Heart left ventricle (tissue), 16 donors: ENCODE measurements around the gene NCAPH2. TPM values are rescaled to one million over a fixed set of nuclear protein-coding genes. Genes with fewer than 3 reads are reported as not detected.

Experiments used
- ATAC-seq, 4 donors: fragments of 200-7000 bp; cut with Tn5 transposase; one replicate each; pipeline ENCODE4 v1.9.1; 2020 to 2022; ENCODE audit warnings: moderate library complexity in 4 of 4, mild to moderate bottlenecking in 3 of 4, moderate number of reproducible peaks in 1 of 4
- DNase-seq, 5 donors: peaks; one replicate each; pipeline ENCODE4 v3.0.0-alpha.2; 2020
- H3K27ac ChIP-seq, 12 donors: fragments of 200-600 bp; sonication (generic) in 4 of 12; one replicate each; pipeline versions ENCODE4 v1.5.0 to v1.8.0; 2016 to 2022; ENCODE audit warnings: mild to moderate bottlenecking in 2 of 12
- H3K27me3 ChIP-seq, 9 donors: fragments of 200-600 bp; sonication (generic) in 2 of 9; one replicate each; pipeline versions ENCODE4 v1.5.1 to v1.8.0; 2016 to 2022; ENCODE audit warnings: mild to moderate bottlenecking in 3 of 9
- H3K36me3 ChIP-seq, 9 donors: fragments of 200-600 bp; sonication (generic) in 2 of 9; one replicate each; pipeline versions ENCODE4 v1.5.0 to v1.8.0; 2018 to 2022; ENCODE audit warnings: mild to moderate bottlenecking in 2 of 9
- H3K4me1 ChIP-seq, 12 donors: fragments of 200-600 bp; sonication (generic) in 4 of 12; one replicate each; pipeline versions ENCODE4 v1.5.0 to v1.8.0; 2016 to 2022; ENCODE audit warnings: mild to moderate bottlenecking in 3 of 12
- H3K4me3 ChIP-seq, 12 donors: fragments of 200-600 bp; sonication (generic) in 4 of 12; one replicate each; pipeline versions ENCODE4 v1.5.0 to v1.8.0; 2017 to 2022; ENCODE audit warnings: mild to moderate bottlenecking in 9 of 12, moderate library complexity in 4 of 12
- H3K9me3 ChIP-seq, 12 donors: fragments of 200-600 bp; sonication (generic) in 4 of 12; one replicate each; pipeline versions ENCODE4 v1.5.0 to v1.8.0; 2016 to 2022; ENCODE audit warnings: mild to moderate bottlenecking in 1 of 12
- POLR2A ChIP-seq, 2 donors: fragments of 450-650 bp; IDR thresholded peaks; one replicate each; pipeline ENCODE4 v1.6.1; 2017; ENCODE audit warnings: antibody characterized with exemption in 2 of 2, mild to moderate bottlenecking in 2 of 2, moderate library complexity in 2 of 2
- WGBS, 4 donors: extraction: QIAGEN DNeasy Blood & Tissue Kit in 2 of 4; methylation state at CpG; one replicate each; pipeline versions ENCODE4 v1.1.5 to v1.1.7; 2013 to 2018; 5-methylcytosine and 5-hydroxymethylcytosine counted together
- intact Hi-C, 10 donors: fragments of 100-400 bp; cut with DNase I; formaldehyde crosslinking; loops; one replicate each; pipeline versions ENCODE4 v1.11.1 to v1.14.2; 2022
- polyA plus RNA-seq, 2 donors: library from polyadenylated mRNA; stranded (reverse); fragments of 200-250 nt; gene quantifications; one replicate each; pipeline ENCODE4 v1.2.3, GENCODE V29; 2013
- total RNA-seq, 9 donors: library from RNA; depleted of rRNA in 2 of 9; stranded (reverse); fragments of >200 nt in 2 of 9; fragmentation: NEBNext Ultra II Directional in 3 of 9; extraction: Animal tissue kit (Norgen Biotek cat#: 25700) in 3 of 9; gene quantifications; one replicate each; pipeline versions ENCODE4 v1.1.0 to v1.2.4, GENCODE V29; 2016 to 2023
- TF ChIP-seq, protein P1 (sequence below), 12 donors: fragments of 200-600 bp; sonication (generic) in 4 of 12; IDR thresholded peaks; one replicate each; pipeline versions ENCODE4 v1.5.0 to v1.8.0; 2018 to 2022; ENCODE audit warnings: antibody characterized with exemption in 12 of 12, mild to moderate bottlenecking in 5 of 12
- donor health status: ischemic (EF 13 %, LVEDD 7.1; RV severe dilation, severe dysfunction).
- donor health status: healthy with polysubstance abuse.
- donor health status: DM: no; HTN: yes; CAD: no.
- donor health status: DM: no; HTN: no; CAD: no.
- donor health status: ischemic (EF 25% LVEDD 6.9; RV normal size, moderate dysfunction).
- donor health status: ischemic (EF 25% LVEDD 5.7; RV mildly dilated, moderate dysfunction).
- donor health status: healthy.
- donor health status: DM: yes; HTN: yes; CAD: no.
- donor health status: ischemic (EF 35%, LVEDD 5.7; RV mildly dilated, moderate dysfunction).
- donor health status: nonischemic (EF 11% LVEDD 7.7; RV severe dilation, severe dysfunction).
- donor health status: DM: yes; HTN: yes; CAD: no.
- donor health status: PGD.
- donor health status: ischemic (EF 29% LVEDD 5.4; RV normal size, mild dysfunction).
- donor health status: nonischemic (EF 23%, LVEDD 6.1; RV moderate dilation, normal function).

Gene NCAPH2
- total and polyA plus RNA-seq, 11 donors, result 24.7 to 43.3 (median 28.1) TPM

- ATAC-seq (no peak), DNase-seq (no peak)
- no peaks in the 10 kb centered on the region for H3K36me3 ChIP-seq
- H3K9me3 ChIP-seq, result no peaks in the 10 kb centered on the region
- no peak for TF ChIP-seq POLR2A (IDR thresholded peaks at IDR 0.05)
- TF ChIP-seq, protein P1, sequence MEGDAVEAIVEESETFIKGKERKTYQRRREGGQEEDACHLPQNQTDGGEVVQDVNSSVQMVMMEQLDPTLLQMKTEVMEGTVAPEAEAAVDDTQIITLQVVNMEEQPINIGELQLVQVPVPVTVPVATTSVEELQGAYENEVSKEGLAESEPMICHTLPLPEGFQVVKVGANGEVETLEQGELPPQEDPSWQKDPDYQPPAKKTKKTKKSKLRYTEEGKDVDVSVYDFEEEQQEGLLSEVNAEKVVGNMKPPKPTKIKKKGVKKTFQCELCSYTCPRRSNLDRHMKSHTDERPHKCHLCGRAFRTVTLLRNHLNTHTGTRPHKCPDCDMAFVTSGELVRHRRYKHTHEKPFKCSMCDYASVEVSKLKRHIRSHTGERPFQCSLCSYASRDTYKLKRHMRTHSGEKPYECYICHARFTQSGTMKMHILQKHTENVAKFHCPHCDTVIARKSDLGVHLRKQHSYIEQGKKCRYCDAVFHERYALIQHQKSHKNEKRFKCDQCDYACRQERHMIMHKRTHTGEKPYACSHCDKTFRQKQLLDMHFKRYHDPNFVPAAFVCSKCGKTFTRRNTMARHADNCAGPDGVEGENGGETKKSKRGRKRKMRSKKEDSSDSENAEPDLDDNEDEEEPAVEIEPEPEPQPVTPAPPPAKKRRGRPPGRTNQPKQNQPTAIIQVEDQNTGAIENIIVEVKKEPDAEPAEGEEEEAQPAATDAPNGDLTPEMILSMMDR (IDR thresholded peaks at IDR 0.05), result no peak
- H3K4me1 ChIP-seq, result peaks cover 0 to 73% (median 17%) of the 10 kb centered on the region in 12 donors
- intact Hi-C loops, result loop anchor here in 2 of 10 donors (5.0 to 10.0 kb wide), 2 partner anchors 66 to 68 kb away; no protein-coding TSS in a partner anchor
- no peak overlapping the region for H3K27ac ChIP-seq
- peaks cover 24 to 77% (median 34%) of the 10 kb centered on the region in 9 donors for H3K27me3 ChIP-seq
- peak overlapping the region in 1 of 12 donors; percentile 26 for H3K4me3 ChIP-seq
- 56 to 77% (median 65%) methylated on average over 43 to 78 of the region's 78 CpGs for WGBS, 4 donors
These were observed 38.6 kb downstream of the NCAPH2 start for GRCh38 chr22:50546326-50547262.

DNA sequence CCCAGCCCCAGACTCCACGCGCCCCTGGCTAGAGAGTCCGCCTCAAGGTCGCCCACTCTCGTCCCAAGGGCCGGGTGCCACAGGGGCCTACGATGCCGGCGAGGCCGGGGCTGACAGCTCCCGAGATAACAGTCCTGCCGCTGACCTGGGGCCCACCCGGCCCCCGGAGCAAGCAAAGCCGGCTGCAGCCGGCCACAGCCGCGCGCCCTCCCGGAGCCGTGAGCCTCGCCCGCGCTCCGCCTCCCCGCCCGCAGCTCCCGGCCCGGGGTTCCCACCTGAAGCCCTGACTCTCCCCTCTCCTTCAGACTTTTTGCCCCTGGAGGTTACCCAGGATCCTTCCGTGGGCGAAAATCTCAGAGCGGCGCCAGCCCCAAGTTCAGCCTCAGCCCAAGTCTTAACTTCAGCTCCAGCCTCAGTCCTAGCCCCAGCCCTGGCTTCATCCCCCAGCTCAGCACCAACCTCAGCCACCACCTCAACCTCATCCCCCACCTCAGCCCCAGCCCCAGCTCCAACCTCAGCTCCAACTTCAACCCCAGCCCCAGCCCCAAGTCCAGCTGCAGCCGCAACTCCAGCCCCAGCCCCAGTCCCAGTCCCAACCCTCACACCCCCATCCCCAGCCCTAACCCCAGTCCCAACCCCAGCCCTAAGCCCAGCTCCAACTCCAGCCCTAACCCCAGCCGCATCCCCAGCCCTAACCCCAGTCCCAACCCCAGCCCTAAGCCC, 39.4 kb downstream of the NCAPH2 start:
- Histone ChIP-seq H3K9me3 (no peaks in the 10 kb centered on the region), H3K27ac (no peak overlapping the region), H3K36me3 (no peaks in the 10 kb centered on the region), H3K4me1 (peaks cover 0 to 66% (median 17%) of the 10 kb centered on the region in 12 donors), H3K27me3 (peaks cover 24 to 83% (median 36%) of the 10 kb centered on the region in 9 donors), H3K4me3 (peak overlapping the region in 1 of 12 donors; percentile 26)
- intact Hi-C loops, result loop anchor here in 2 of 10 donors (5.0 to 10.0 kb wide), 2 partner anchors 65 to 67 kb away; no protein-coding TSS in a partner anchor
- 25 to 38% (median 32%) methylated on average over 23 to 35 of the region's 35 CpGs for WGBS, 4 donors
- no peak for ATAC-seq
- TF ChIP-seq, protein P1 (IDR thresholded peaks at IDR 0.05), result no peak
- TF ChIP-seq POLR2A (IDR thresholded peaks at IDR 0.05), result no peak
- DNase-seq, result no peak

- TF ChIP-seq, protein P1 (IDR thresholded peaks at IDR 0.05), result peak in 1 of 12 donors; percentile 8
- TF ChIP-seq POLR2A (IDR thresholded peaks at IDR 0.05), result no peak
- WGBS, 4 donors, result 9 to 15% (median 10%) methylated on average over 18 to 56 of the region's 56 CpGs
- DNase-seq, result peak in 1 of 5 donors; percentile 67
- peaks cover 24 to 83% (median 36%) of the 10 kb centered on the region in 9 donors for H3K27me3 ChIP-seq
- peaks cover 0 to 58% (median 17%) of the 10 kb centered on the region in 12 donors for H3K4me1 ChIP-seq
- peak overlapping the region in 10 of 12 donors; percentile 16 to 65 (median 36) for H3K4me3 ChIP-seq
- no peaks in the 10 kb centered on the region for H3K36me3 ChIP-seq
- peak overlapping the region in 1 of 12 donors; percentile 74 for H3K27ac ChIP-seq
- intact Hi-C loops, result loop anchor here in 2 of 10 donors (5.0 to 10.0 kb wide), 2 partner anchors 64 to 67 kb away; no protein-coding TSS in a partner anchor
- H3K9me3 ChIP-seq, result no peaks in the 10 kb centered on the region
- peak in 2 of 4 donors; percentile 6 to 8 for ATAC-seq
These were observed 40.3 kb downstream of the NCAPH2 start for GRCh38 chr22:50548040-50548920.
